ENCODE data around the gene CD40LG.

The CD40LG gene

GRCh38 chrX:136619899-136620505, 28.0 kb upstream of the CD40LG start:
- TF ChIP-seq CTCF (IDR thresholded peaks at IDR 0.05; ENCODE audit: extremely low read depth, insufficient read depth, missing control alignments) = no peak
- DNase-seq (ENCODE audit: low spot score) = no peak
- in situ Hi-C loops (cut with MboI; ENCODE audit: low pct_unique_long_range_greater_than_20kb, low sequenced_read_pairs, unreplicated experiment) = no loop called here

GRCh38 chrX:136620780-136621179, 27.2 kb upstream of the CD40LG start:
- no peak for DNase-seq (ENCODE audit: low spot score)
- in situ Hi-C loops (cut with MboI; ENCODE audit: low pct_unique_long_range_greater_than_20kb, low sequenced_read_pairs, unreplicated experiment) = no loop called here
- TF ChIP-seq CTCF (IDR thresholded peaks at IDR 0.05; ENCODE audit: extremely low read depth, insufficient read depth, missing control alignments) = no peak

GRCh38 chrX:136622568-136622967, 25.4 kb upstream of the CD40LG start:
- no peak for TF ChIP-seq CTCF (IDR thresholded peaks at IDR 0.05; ENCODE audit: extremely low read depth, insufficient read depth, missing control alignments)
- in situ Hi-C loops (cut with MboI; ENCODE audit: low pct_unique_long_range_greater_than_20kb, low sequenced_read_pairs, unreplicated experiment) = no loop called here
- no peak for DNase-seq (ENCODE audit: low spot score)

GRCh38 chrX:136623396-136623795, 24.6 kb upstream of the CD40LG start:
- in situ Hi-C loops (cut with MboI; ENCODE audit: low pct_unique_long_range_greater_than_20kb, low sequenced_read_pairs, unreplicated experiment) = no loop called here
- no peak for DNase-seq (ENCODE audit: low spot score)
- no peak for TF ChIP-seq CTCF (IDR thresholded peaks at IDR 0.05; ENCODE audit: extremely low read depth, insufficient read depth, missing control alignments)

GRCh38 chrX:136625246-136625645, 22.7 kb upstream of the CD40LG start:
- in situ Hi-C loops (cut with MboI; ENCODE audit: low pct_unique_long_range_greater_than_20kb, low sequenced_read_pairs, unreplicated experiment) = no loop called here
- no peak for TF ChIP-seq CTCF (IDR thresholded peaks at IDR 0.05; ENCODE audit: extremely low read depth, insufficient read depth, missing control alignments)
- no peak for DNase-seq (ENCODE audit: low spot score)

- in situ Hi-C loops (cut with MboI; ENCODE audit: low pct_unique_long_range_greater_than_20kb, low sequenced_read_pairs, unreplicated experiment) = no loop called here
- no peak for DNase-seq (ENCODE audit: low spot score)
- no peak for TF ChIP-seq CTCF (IDR thresholded peaks at IDR 0.05; ENCODE audit: extremely low read depth, insufficient read depth, missing control alignments)
These were observed 21.7 kb upstream of the CD40LG start for GRCh38 chrX:136626237-136626636.

GRCh38 chrX:136626891-136627290, 21.1 kb upstream of the CD40LG start:
- DNase-seq (ENCODE audit: low spot score) = no peak
- TF ChIP-seq CTCF (IDR thresholded peaks at IDR 0.05; ENCODE audit: extremely low read depth, insufficient read depth, missing control alignments) = no peak
- in situ Hi-C loops (cut with MboI; ENCODE audit: low pct_unique_long_range_greater_than_20kb, low sequenced_read_pairs, unreplicated experiment) = no loop called here

All from GM13977 (cell line).